Measurements from ENCODE around the gene TMEM82.

TMEM82 gene

GRCh38 chr1:15765495-15766194 lies 23.3 kb downstream of the TMEM82 start:
- Histone ChIP-seq H3K9me3 (no peaks in the 10 kb centered on the region), H3K27ac (no peak overlapping the region), H3K4me3 (ENCODE audit: low read depth in 1 of 2, low read length in 1 of 2) (no peak overlapping the region), H3K27me3 (peaks cover 49% of the 10 kb centered on the region), H3K36me3 (no peaks in the 10 kb centered on the region), H3K4me1 (ENCODE audit: control insufficient read depth in 1 of 2, insufficient read depth in 1 of 2, low read depth in 1 of 2, low read length in 1 of 2) (no peaks in the 10 kb centered on the region)
- TF ChIP-seq CTCF (IDR thresholded peaks at IDR 0.05): no peak

GRCh38 chr1:15767941-15768340 lies 25.6 kb downstream of the TMEM82 start:
- Histone ChIP-seq H3K4me3 (ENCODE audit: low read depth in 1 of 2, low read length in 1 of 2) (no peak overlapping the region), H3K9me3 (no peaks in the 10 kb centered on the region), H3K27me3 (peaks cover 43% of the 10 kb centered on the region), H3K4me1 (ENCODE audit: control insufficient read depth in 1 of 2, insufficient read depth in 1 of 2, low read depth in 1 of 2, low read length in 1 of 2) (no peaks in the 10 kb centered on the region), H3K36me3 (no peaks in the 10 kb centered on the region), H3K27ac (no peak overlapping the region)
- no peak for TF ChIP-seq CTCF (IDR thresholded peaks at IDR 0.05)

- Histone ChIP-seq H3K36me3 (no peaks in the 10 kb centered on the region), H3K27me3 (peaks cover 43% of the 10 kb centered on the region), H3K27ac (no peak overlapping the region), H3K4me1 (ENCODE audit: control insufficient read depth in 1 of 2, insufficient read depth in 1 of 2, low read depth in 1 of 2, low read length in 1 of 2) (no peaks in the 10 kb centered on the region), H3K9me3 (no peaks in the 10 kb centered on the region), H3K4me3 (ENCODE audit: low read depth in 1 of 2, low read length in 1 of 2) (no peak overlapping the region)
- no peak for TF ChIP-seq CTCF (IDR thresholded peaks at IDR 0.05)
Measured at GRCh38 chr1:15768388-15768787, 26.1 kb downstream of the TMEM82 start.

GRCh38 chr1:15770313-15770962 lies 28.1 kb downstream of the TMEM82 start:
- TF ChIP-seq CTCF (IDR thresholded peaks at IDR 0.05): no peak
- Histone ChIP-seq H3K36me3 (no peaks in the 10 kb centered on the region), H3K27me3 (peaks cover 30% of the 10 kb centered on the region), H3K27ac (no peak overlapping the region), H3K4me1 (ENCODE audit: control insufficient read depth in 1 of 2, insufficient read depth in 1 of 2, low read depth in 1 of 2, low read length in 1 of 2) (no peaks in the 10 kb centered on the region), H3K9me3 (no peaks in the 10 kb centered on the region), H3K4me3 (ENCODE audit: low read depth in 1 of 2, low read length in 1 of 2) (no peak overlapping the region)

GRCh38 chr1:15771836-15772515 lies 29.7 kb downstream of the TMEM82 start:
- Histone ChIP-seq H3K4me3 (ENCODE audit: low read depth in 1 of 2, low read length in 1 of 2) (no peak overlapping the region), H3K36me3 (no peaks in the 10 kb centered on the region), H3K9me3 (no peaks in the 10 kb centered on the region), H3K4me1 (ENCODE audit: control insufficient read depth in 1 of 2, insufficient read depth in 1 of 2, low read depth in 1 of 2, low read length in 1 of 2) (no peaks in the 10 kb centered on the region), H3K27me3 (peaks cover 25% of the 10 kb centered on the region), H3K27ac (no peak overlapping the region)
- TF ChIP-seq CTCF (IDR thresholded peaks at IDR 0.05): no peak
